Measurements from ENCODE around the gene SHROOM2. TPM values are rescaled to one million over a fixed set of nuclear protein-coding genes. Genes with fewer than 3 reads are reported as not detected.

Gene SHROOM2
- total and polyA plus RNA-seq, 8 donors: 1.3 to 11.3 (median 3.9) TPM

DNA sequence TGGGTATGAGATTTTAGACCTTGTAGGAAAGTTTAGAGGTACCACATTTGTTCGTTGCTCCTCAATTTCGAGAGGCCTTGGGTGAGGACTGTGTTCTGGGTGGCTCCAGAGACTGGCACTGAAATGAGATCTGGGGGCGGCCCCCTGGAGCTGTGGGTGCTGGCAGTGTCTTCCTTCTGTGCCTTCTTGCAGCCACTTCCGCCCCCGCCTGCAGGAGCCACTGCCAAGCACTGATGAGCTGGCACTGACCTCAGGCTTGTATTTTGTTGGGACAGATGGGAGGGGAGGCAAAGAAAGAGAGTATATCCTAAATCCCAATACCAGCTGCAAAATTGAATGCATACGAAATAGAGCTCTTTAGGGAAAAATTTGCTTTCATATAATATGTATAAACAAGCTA is 116.4 kb downstream of the SHROOM2 start:
- H3K9me3 ChIP-seq: no peaks in the 10 kb centered on the region
- no peaks in the 10 kb centered on the region for H3K36me3 ChIP-seq
- H3K27me3 ChIP-seq: no peaks in the 10 kb centered on the region
- intact Hi-C loops (cut with DNase I; ENCODE audit: low total_unique reads): no loop called here
- H3K4me3 ChIP-seq: no peak overlapping the region
- peaks cover 0 to 4% (median 0%) of the 10 kb centered on the region in 4 donors for H3K4me1 ChIP-seq
- H3K27ac ChIP-seq: no peak overlapping the region
- 68 to 94% (median 85%) methylated on average over 6 of the region's 6 CpGs for WGBS, 5 donors
- TF ChIP-seq POLR2A (IDR thresholded peaks at IDR 0.05) (no peak), EP300 (IDR thresholded peaks at IDR 0.05) (no peak), POLR2AphosphoS5 (IDR thresholded peaks at IDR 0.05) (no peak), CTCF (IDR thresholded peaks at IDR 0.05) (no peak)
- no peak for DNase-seq

DNA sequence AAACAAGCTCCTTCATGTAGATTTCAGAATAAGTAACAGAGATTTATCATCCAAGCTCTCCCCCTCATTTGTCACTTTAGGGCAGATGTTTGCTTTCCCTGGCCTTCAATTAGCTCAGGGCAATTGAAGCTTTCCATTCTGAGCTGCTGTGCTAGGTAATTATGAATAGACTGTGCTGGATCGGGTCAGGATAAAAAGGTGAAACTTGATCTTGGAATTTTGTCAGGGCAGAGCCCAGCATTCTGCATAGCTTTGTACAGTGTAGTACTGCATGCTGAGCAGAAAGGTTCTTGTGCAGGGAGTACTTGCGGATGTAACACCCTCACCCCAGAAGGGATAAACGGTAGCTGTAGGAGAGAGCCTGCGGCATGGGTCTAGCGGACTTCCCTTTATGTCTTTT is 116.9 kb downstream of the SHROOM2 start:
- H3K27ac ChIP-seq: no peak overlapping the region
- H3K4me3 ChIP-seq: no peak overlapping the region
- DNase-seq: no peak
- intact Hi-C loops (cut with DNase I; ENCODE audit: low total_unique reads): no loop called here
- H3K9me3 ChIP-seq: no peaks in the 10 kb centered on the region
- H3K27me3 ChIP-seq: no peaks in the 10 kb centered on the region
- WGBS, 5 donors: 79 to 91% (median 88%) methylated on average over 5 of the region's 5 CpGs
- no peaks in the 10 kb centered on the region for H3K36me3 ChIP-seq
- peaks cover 0 to 4% (median 0%) of the 10 kb centered on the region in 4 donors for H3K4me1 ChIP-seq
- no peak for TF ChIP-seq POLR2A (IDR thresholded peaks at IDR 0.05)
- TF ChIP-seq POLR2AphosphoS5 (IDR thresholded peaks at IDR 0.05): no peak
- no peak for TF ChIP-seq CTCF (IDR thresholded peaks at IDR 0.05)
- TF ChIP-seq EP300 (IDR thresholded peaks at IDR 0.05): no peak

GRCh38 chrX:9905288-9905687 is 119.1 kb downstream of the SHROOM2 start:
- no peaks in the 10 kb centered on the region for H3K27me3 ChIP-seq
- no peak overlapping the region for H3K4me3 ChIP-seq
- no peaks in the 10 kb centered on the region for H3K36me3 ChIP-seq
- no peak for TF ChIP-seq EP300 (IDR thresholded peaks at IDR 0.05)
- intact Hi-C loops (cut with DNase I; ENCODE audit: low total_unique reads): no loop called here
- H3K27ac ChIP-seq: no peak overlapping the region
- H3K9me3 ChIP-seq: no peaks in the 10 kb centered on the region
- DNase-seq: no peak
- no peaks in the 10 kb centered on the region for H3K4me1 ChIP-seq
- 83 to 91% (median 88%) methylated on average over 16 to 17 of the region's 17 CpGs for WGBS, 5 donors

GRCh38 chrX:9905721-9906120 is 119.5 kb downstream of the SHROOM2 start:
- Histone ChIP-seq H3K36me3 (no peaks in the 10 kb centered on the region), H3K4me3 (no peak overlapping the region), H3K27ac (no peak overlapping the region), H3K27me3 (no peaks in the 10 kb centered on the region), H3K9me3 (no peaks in the 10 kb centered on the region), H3K4me1 (no peaks in the 10 kb centered on the region)
- DNase-seq: no peak
- TF ChIP-seq POLR2A (IDR thresholded peaks at IDR 0.05): no peak
- no peak for TF ChIP-seq CTCF (IDR thresholded peaks at IDR 0.05)
- no peak for TF ChIP-seq POLR2AphosphoS5 (IDR thresholded peaks at IDR 0.05)
- no peak for TF ChIP-seq EP300 (IDR thresholded peaks at IDR 0.05)
- 91 to 96% (median 93%) methylated on average over 5 of the region's 5 CpGs for WGBS, 5 donors
- intact Hi-C loops (cut with DNase I; ENCODE audit: low total_unique reads): no loop called here

DNA sequence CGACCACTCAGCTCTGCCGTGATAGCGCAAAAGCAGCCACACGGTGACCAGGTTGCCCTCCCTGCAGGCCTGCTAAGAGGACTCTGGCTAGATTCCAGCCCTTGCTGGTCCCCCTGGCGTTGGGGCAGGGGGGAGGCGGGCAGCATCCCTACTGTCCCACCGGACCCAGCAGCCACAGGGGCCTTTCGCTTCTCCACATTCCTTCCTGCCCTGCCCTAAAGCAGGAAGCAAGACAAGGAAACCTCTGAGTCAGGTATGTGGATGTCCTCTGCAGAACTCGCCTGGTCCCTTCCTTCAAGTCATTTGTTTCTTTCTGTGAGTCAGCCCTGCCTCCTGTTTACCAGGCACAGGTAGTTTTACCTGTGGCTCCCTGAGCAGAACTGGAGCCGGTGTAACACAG is 120.7 kb downstream of the SHROOM2 start:
- intact Hi-C loops (cut with DNase I; ENCODE audit: low total_unique reads): no loop called here
- Histone ChIP-seq H3K9me3 (no peaks in the 10 kb centered on the region), H3K27me3 (no peaks in the 10 kb centered on the region), H3K27ac (no peak overlapping the region), H3K36me3 (no peaks in the 10 kb centered on the region), H3K4me1 (no peaks in the 10 kb centered on the region), H3K4me3 (no peak overlapping the region)
- TF ChIP-seq EP300 (IDR thresholded peaks at IDR 0.05) (no peak), POLR2A (IDR thresholded peaks at IDR 0.05) (no peak), POLR2AphosphoS5 (IDR thresholded peaks at IDR 0.05) (no peak), CTCF (IDR thresholded peaks at IDR 0.05) (no peak)
- peak in 1 of 2 donors; percentile 38 for DNase-seq
- 71 to 90% (median 77%) methylated on average over 4 to 10 of the region's 10 CpGs for WGBS, 5 donors
